Neuron (in vitro differentiated cells): ENCODE data around the gene BLTP3A.

Experiments
- H2AFZ ChIP-seq: one replicate; pipeline ENCODE4 v1.6.1; 2013; ENCODE audit warnings: low read depth, mild to moderate bottlenecking, inconsistent platforms, low read length, moderate library complexity
- H3K27me3 ChIP-seq: one replicate; pipeline ENCODE4 v1.6.1; 2013; ENCODE audit warnings: low read length; ENCODE audit not compliant: insufficient read depth
- H3K36me3 ChIP-seq: one replicate; pipeline ENCODE4 v1.6.1; 2013; ENCODE audit warnings: low read length; ENCODE audit not compliant: insufficient read depth
- H3K4me1 ChIP-seq: one replicate; pipeline ENCODE4 v1.6.1; 2013; ENCODE audit warnings: low read length; ENCODE audit not compliant: insufficient read depth
- H3K4me3 ChIP-seq: 2 replicates; pipeline ENCODE4 v1.5.1; 2013; ENCODE audit warnings: mild to moderate bottlenecking, low read length, moderate library complexity
- H3K9me3 ChIP-seq: one replicate; pipeline ENCODE4 v1.6.1; 2013; ENCODE audit warnings: low read length

Gene BLTP3A

GRCh38 chr6:34819571-34820480, 27.9 kb downstream of the BLTP3A start:
- peaks cover 24% of the 10 kb centered on the region for H3K36me3 ChIP-seq
- H3K9me3 ChIP-seq = no peaks in the 10 kb centered on the region
- no peak overlapping the region for H3K4me3 ChIP-seq
- peaks cover 1% of the 10 kb centered on the region for H3K4me1 ChIP-seq
- no peak overlapping the region for H2AFZ ChIP-seq
- no peaks in the 10 kb centered on the region for H3K27me3 ChIP-seq

GRCh38 chr6:34829137-34829536, 37.3 kb downstream of the BLTP3A start:
- H3K4me1 ChIP-seq = no peaks in the 10 kb centered on the region
- no peaks in the 10 kb centered on the region for H3K27me3 ChIP-seq
- H3K36me3 ChIP-seq = peaks cover 51% of the 10 kb centered on the region
- H3K4me3 ChIP-seq = no peak overlapping the region
- no peaks in the 10 kb centered on the region for H3K9me3 ChIP-seq
- no peak overlapping the region for H2AFZ ChIP-seq

GRCh38 chr6:34832942-34833341, 41.1 kb downstream of the BLTP3A start:
- Histone ChIP-seq H3K27me3 (no peaks in the 10 kb centered on the region), H2AFZ (no peak overlapping the region), H3K36me3 (peaks cover 62% of the 10 kb centered on the region), H3K4me1 (no peaks in the 10 kb centered on the region), H3K4me3 (no peak overlapping the region), H3K9me3 (no peaks in the 10 kb centered on the region)

GRCh38 chr6:34834789-34835518, 43.1 kb downstream of the BLTP3A start:
- Histone ChIP-seq H3K36me3 (peaks cover 61% of the 10 kb centered on the region), H2AFZ (no peak overlapping the region), H3K4me3 (no peak overlapping the region), H3K9me3 (no peaks in the 10 kb centered on the region), H3K4me1 (no peaks in the 10 kb centered on the region), H3K27me3 (no peaks in the 10 kb centered on the region)

- no peaks in the 10 kb centered on the region for H3K27me3 ChIP-seq
- H3K9me3 ChIP-seq = no peaks in the 10 kb centered on the region
- H2AFZ ChIP-seq = no peak overlapping the region
- H3K4me1 ChIP-seq = no peaks in the 10 kb centered on the region
- H3K36me3 ChIP-seq = peaks cover 58% of the 10 kb centered on the region
- no peak overlapping the region for H3K4me3 ChIP-seq
Measured at GRCh38 chr6:34836008-34836407, 44.1 kb downstream of the BLTP3A start.

- H3K4me3 ChIP-seq = no peak overlapping the region
- H2AFZ ChIP-seq = no peak overlapping the region
- peaks cover 58% of the 10 kb centered on the region for H3K36me3 ChIP-seq
- H3K4me1 ChIP-seq = no peaks in the 10 kb centered on the region
- no peaks in the 10 kb centered on the region for H3K9me3 ChIP-seq
- H3K27me3 ChIP-seq = no peaks in the 10 kb centered on the region
Measured at GRCh38 chr6:34836451-34836850, 44.6 kb downstream of the BLTP3A start.

GRCh38 chr6:34837528-34837927, 45.6 kb downstream of the BLTP3A start:
- peaks cover 66% of the 10 kb centered on the region for H3K36me3 ChIP-seq
- no peaks in the 10 kb centered on the region for H3K4me1 ChIP-seq
- H3K4me3 ChIP-seq = no peak overlapping the region
- H3K27me3 ChIP-seq = no peaks in the 10 kb centered on the region
- no peak overlapping the region for H2AFZ ChIP-seq
- no peaks in the 10 kb centered on the region for H3K9me3 ChIP-seq

GRCh38 chr6:34839666-34840352, 47.9 kb downstream of the BLTP3A start:
- Histone ChIP-seq H3K9me3 (no peaks in the 10 kb centered on the region), H3K27me3 (no peaks in the 10 kb centered on the region), H3K36me3 (peaks cover 63% of the 10 kb centered on the region), H2AFZ (no peak overlapping the region), H3K4me3 (no peak overlapping the region), H3K4me1 (no peaks in the 10 kb centered on the region)
